ENCODE measurements around the gene FADS1. TPM values are rescaled to one million over a fixed set of nuclear protein-coding genes. Genes with fewer than 3 reads are reported as not detected.

The FADS1 gene
- total and polyA plus RNA-seq, 5 donors, result 27.6 to 45.7 (median 43.1) TPM

GRCh38 chr11:61762798-61763197 is 54.0 kb downstream of the FADS1 start:
- no peaks in the 10 kb centered on the region for H3K9me3 ChIP-seq (ENCODE audit: control insufficient read depth, low read length)
- 32% methylated on average over 15 of the region's 15 CpGs for WGBS
- no peaks in the 10 kb centered on the region for H3K27me3 ChIP-seq (ENCODE audit: control insufficient read depth, insufficient read depth)
- ATAC-seq (no peak), DNase-seq (no peak)
- intact Hi-C loops (cut with DNase I), result no loop called here
- H3K4me3 ChIP-seq (ENCODE audit: low read length), result no peak overlapping the region
- H3K4me1 ChIP-seq (ENCODE audit: control insufficient read depth, insufficient read depth, low read length), result no peaks in the 10 kb centered on the region
- no peak overlapping the region for H3K27ac ChIP-seq (ENCODE audit: low read length)

- 74% methylated on average over 10 of the region's 10 CpGs for WGBS
- no peaks in the 10 kb centered on the region for H3K4me1 ChIP-seq (ENCODE audit: control insufficient read depth, insufficient read depth, low read length)
- H3K9me3 ChIP-seq (ENCODE audit: control insufficient read depth, low read length), result no peaks in the 10 kb centered on the region
- no peak overlapping the region for H3K4me3 ChIP-seq (ENCODE audit: low read length)
- no peak for ATAC-seq
- no peak for DNase-seq
- H3K27me3 ChIP-seq (ENCODE audit: control insufficient read depth, insufficient read depth), result no peaks in the 10 kb centered on the region
- intact Hi-C loops (cut with DNase I), result no loop called here
- H3K27ac ChIP-seq (ENCODE audit: low read length), result no peak overlapping the region
Measured at GRCh38 chr11:61762223-61762615, 54.6 kb downstream of the FADS1 start.

- no peak for DNase-seq
- Histone ChIP-seq H3K4me3 (ENCODE audit: low read length) (no peak overlapping the region), H3K9me3 (ENCODE audit: control insufficient read depth, low read length) (no peaks in the 10 kb centered on the region), H3K27me3 (ENCODE audit: control insufficient read depth, insufficient read depth) (no peaks in the 10 kb centered on the region), H3K4me1 (ENCODE audit: control insufficient read depth, insufficient read depth, low read length) (no peaks in the 10 kb centered on the region), H3K27ac (ENCODE audit: low read length) (no peak overlapping the region)
- no peak for ATAC-seq
- 80% methylated on average over 11 of the region's 11 CpGs for WGBS
- intact Hi-C loops (cut with DNase I), result no loop called here
Measured at GRCh38 chr11:61761440-61762222, 55.2 kb downstream of the FADS1 start.

DNA sequence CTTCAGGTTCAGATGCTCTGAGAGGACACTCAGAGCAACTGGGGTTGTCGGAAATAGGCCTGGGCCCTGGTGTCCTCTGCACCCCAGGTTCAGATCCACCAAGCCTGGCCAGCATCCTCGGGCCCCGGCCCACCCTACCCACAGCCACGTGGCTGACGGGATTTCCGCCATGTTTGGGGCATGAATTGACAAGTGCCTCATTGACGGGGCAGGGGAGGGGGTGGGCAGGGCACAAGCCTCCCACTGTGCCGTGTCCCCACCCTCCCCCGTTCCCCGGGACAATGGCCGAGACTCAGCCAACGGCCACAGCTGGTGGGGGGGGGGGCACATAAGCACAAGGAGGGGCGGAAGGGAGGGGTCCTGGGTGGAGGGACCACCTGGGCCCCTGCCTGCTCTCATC is 55.9 kb downstream of the FADS1 start:
- Histone ChIP-seq H3K27me3 (ENCODE audit: control insufficient read depth, insufficient read depth) (no peaks in the 10 kb centered on the region), H3K9me3 (ENCODE audit: control insufficient read depth, low read length) (no peaks in the 10 kb centered on the region), H3K27ac (ENCODE audit: low read length) (no peak overlapping the region), H3K4me1 (ENCODE audit: control insufficient read depth, insufficient read depth, low read length) (no peaks in the 10 kb centered on the region), H3K4me3 (ENCODE audit: low read length) (no peak overlapping the region)
- WGBS, result 72% methylated on average over 13 of the region's 13 CpGs
- ATAC-seq (no peak), DNase-seq (no peak)
- intact Hi-C loops (cut with DNase I), result no loop called here

DNA sequence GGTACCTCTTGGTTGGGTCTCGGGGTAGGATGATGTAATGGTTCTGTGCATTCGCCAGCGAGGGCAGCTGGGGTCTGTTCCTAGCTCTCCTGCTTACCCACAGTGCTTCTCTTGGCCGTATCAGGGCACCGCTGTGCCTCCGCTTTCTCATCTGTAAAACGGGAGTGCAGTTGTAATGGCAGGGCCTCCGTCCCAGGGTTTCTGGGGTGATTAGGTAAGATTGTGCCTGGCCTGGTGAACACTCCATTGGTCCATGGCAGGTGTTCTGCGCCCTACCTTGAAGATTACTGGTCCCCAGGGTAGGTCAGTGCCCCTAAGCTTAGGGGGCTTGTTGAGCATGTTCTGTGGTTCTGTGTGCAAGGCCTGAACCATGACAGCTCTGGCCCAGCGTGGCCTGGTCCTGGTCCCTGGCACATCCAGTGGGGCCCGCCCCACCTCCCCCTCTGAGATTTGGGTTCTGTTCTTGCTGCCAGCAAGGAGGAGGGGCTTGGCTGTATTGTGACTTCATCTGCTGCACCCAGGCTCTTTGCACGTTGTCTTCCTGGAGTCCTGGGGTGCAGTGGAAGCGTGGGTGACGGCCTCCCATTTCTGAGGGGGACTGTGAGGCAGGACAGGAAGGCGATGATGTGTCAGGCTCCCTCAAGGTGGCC is 59.5 kb downstream of the FADS1 start:
- 83% methylated on average over 15 of the region's 15 CpGs for WGBS
- intact Hi-C loops (cut with DNase I), result no loop called here
- ATAC-seq, result no peak

DNA sequence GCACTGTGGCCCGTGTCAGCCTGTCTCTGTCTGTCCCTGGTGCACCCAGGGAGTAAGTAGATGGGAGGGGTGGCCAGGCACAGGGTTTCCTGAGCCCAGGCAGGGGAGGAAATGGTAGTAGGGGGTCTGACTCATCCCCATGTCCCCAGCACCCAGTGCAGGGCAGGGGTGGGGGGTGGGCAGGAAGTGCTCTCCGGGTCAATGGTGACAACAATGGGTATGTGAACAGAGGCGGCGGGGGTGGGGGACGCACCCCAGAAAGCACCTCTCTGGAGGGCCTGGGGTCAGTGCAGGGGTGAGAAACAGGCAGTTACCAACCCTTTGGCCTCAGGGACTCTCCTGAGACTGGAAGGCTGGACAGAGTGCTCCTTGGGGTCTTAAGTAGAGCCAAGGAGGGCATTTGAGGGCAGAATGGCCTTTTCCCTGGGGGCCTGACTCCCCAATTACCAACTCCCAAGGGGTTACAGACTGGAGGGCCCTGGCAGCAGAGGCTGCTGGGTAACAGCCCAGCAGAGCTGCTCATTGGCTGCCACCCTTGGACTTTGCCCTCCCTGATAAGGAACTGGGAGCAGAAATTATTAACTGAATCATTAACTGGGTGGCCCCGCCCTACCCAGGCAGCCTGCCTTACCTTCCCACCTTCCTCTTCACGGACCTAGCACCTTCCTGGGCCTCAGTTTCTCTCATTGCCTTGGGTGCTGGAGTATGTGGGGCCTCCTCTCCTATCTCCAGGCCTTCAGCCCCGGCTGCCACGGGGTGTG is 60.2 kb downstream of the FADS1 start:
- DNase-seq, result no peak
- intact Hi-C loops (cut with DNase I), result no loop called here
- Histone ChIP-seq H3K27ac (ENCODE audit: low read length) (no peak overlapping the region), H3K27me3 (ENCODE audit: control insufficient read depth, insufficient read depth) (no peaks in the 10 kb centered on the region), H3K4me1 (ENCODE audit: control insufficient read depth, insufficient read depth, low read length) (no peaks in the 10 kb centered on the region), H3K4me3 (ENCODE audit: low read length) (no peak overlapping the region), H3K9me3 (ENCODE audit: control insufficient read depth, low read length) (no peaks in the 10 kb centered on the region)
- WGBS, result 73% methylated on average over 9 of the region's 9 CpGs
- no peak for ATAC-seq

More for the DNA sequence above, 59.5 kb downstream of the FADS1 start:
- Histone ChIP-seq H3K27me3 (ENCODE audit: control insufficient read depth, insufficient read depth) (no peaks in the 10 kb centered on the region), H3K9me3 (ENCODE audit: control insufficient read depth, low read length) (no peaks in the 10 kb centered on the region), H3K27ac (ENCODE audit: low read length) (no peak overlapping the region), H3K4me3 (ENCODE audit: low read length) (no peak overlapping the region), H3K4me1 (ENCODE audit: control insufficient read depth, insufficient read depth, low read length) (no peaks in the 10 kb centered on the region)
- DNase-seq, result no peak

DNA sequence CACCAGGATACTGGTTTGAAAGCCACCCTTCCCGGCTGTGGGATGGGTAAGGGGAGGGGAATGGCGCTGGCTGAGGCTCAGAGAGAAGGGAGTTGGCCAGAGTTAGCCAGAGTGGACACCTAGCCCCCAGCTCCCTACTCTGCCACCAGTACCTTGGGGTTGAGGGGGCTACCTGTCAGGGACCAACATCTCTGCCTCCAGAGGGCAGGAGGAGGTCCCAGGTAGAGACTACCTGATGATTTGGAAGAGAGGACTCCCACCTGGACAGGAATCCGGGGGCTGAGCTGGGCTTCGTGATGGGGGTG is 60.7 kb downstream of the FADS1 start:
- H3K27me3 ChIP-seq (ENCODE audit: control insufficient read depth, insufficient read depth), result no peaks in the 10 kb centered on the region
- WGBS, result 78% methylated on average over 4 of the region's 4 CpGs
- no peak overlapping the region for H3K4me3 ChIP-seq (ENCODE audit: low read length)
- no peaks in the 10 kb centered on the region for H3K4me1 ChIP-seq (ENCODE audit: control insufficient read depth, insufficient read depth, low read length)
- H3K27ac ChIP-seq (ENCODE audit: low read length), result no peak overlapping the region
- intact Hi-C loops (cut with DNase I), result no loop called here
- DNase-seq (no peak), ATAC-seq (no peak)
- H3K9me3 ChIP-seq (ENCODE audit: control insufficient read depth, low read length), result no peaks in the 10 kb centered on the region

GRCh38 chr11:61754534-61755482 is 62.0 kb downstream of the FADS1 start:
- peak in 1 of 2 donors; percentile 8 for ATAC-seq
- Histone ChIP-seq H3K4me1 (ENCODE audit: control insufficient read depth, insufficient read depth, low read length) (no peaks in the 10 kb centered on the region), H3K4me3 (ENCODE audit: low read length) (no peak overlapping the region), H3K27ac (ENCODE audit: low read length) (no peak overlapping the region), H3K9me3 (ENCODE audit: control insufficient read depth, low read length) (no peaks in the 10 kb centered on the region), H3K27me3 (ENCODE audit: control insufficient read depth, insufficient read depth) (no peaks in the 10 kb centered on the region)
- WGBS, result 76% methylated on average over 31 of the region's 31 CpGs
- peak in 1 of 3 donors; percentile 62 for DNase-seq
- intact Hi-C loops (cut with DNase I), result no loop called here

GRCh38 chr11:61753672-61754071 is 63.1 kb downstream of the FADS1 start:
- H3K4me1 ChIP-seq (ENCODE audit: control insufficient read depth, insufficient read depth, low read length), result no peaks in the 10 kb centered on the region
- peak in 1 of 3 donors; percentile 52 for DNase-seq
- H3K27me3 ChIP-seq (ENCODE audit: control insufficient read depth, insufficient read depth), result no peaks in the 10 kb centered on the region
- intact Hi-C loops (cut with DNase I), result no loop called here
- H3K27ac ChIP-seq (ENCODE audit: low read length), result no peak overlapping the region
- WGBS, result 91% methylated on average over 5 of the region's 5 CpGs
- no peaks in the 10 kb centered on the region for H3K9me3 ChIP-seq (ENCODE audit: control insufficient read depth, low read length)
- H3K4me3 ChIP-seq (ENCODE audit: low read length), result no peak overlapping the region
- ATAC-seq, result no peak

- WGBS, result 35% methylated on average over 17 of the region's 17 CpGs
- intact Hi-C loops (cut with DNase I), result no loop called here
- no peaks in the 10 kb centered on the region for H3K27me3 ChIP-seq (ENCODE audit: control insufficient read depth, insufficient read depth)
- no peaks in the 10 kb centered on the region for H3K4me1 ChIP-seq (ENCODE audit: control insufficient read depth, insufficient read depth, low read length)
- no peaks in the 10 kb centered on the region for H3K9me3 ChIP-seq (ENCODE audit: control insufficient read depth, low read length)
- no peak for ATAC-seq
- peak overlapping the region; percentile 61 for H3K4me3 ChIP-seq (ENCODE audit: low read length)
- no peak overlapping the region for H3K27ac ChIP-seq (ENCODE audit: low read length)
- DNase-seq, result no peak
Measured at GRCh38 chr11:61752925-61753521, 63.8 kb downstream of the FADS1 start.

Measured in right cardiac atrium (tissue), 5 donors.